Measurements from ENCODE around the gene CPSF6. TPM values are rescaled to one million over a fixed set of nuclear protein-coding genes. Genes with fewer than 3 reads are reported as not detected.

Gene CPSF6
- total RNA-seq, 1 donor from 2014 or later, result 35.6 TPM

GRCh38 chr12:69266036-69266635 lies 26.8 kb downstream of the CPSF6 start:
- no peak for DNase-seq (ENCODE audit: low read depth)
- H3K27me3 ChIP-seq (ENCODE audit: control insufficient read depth, insufficient read depth, low read length), result no peaks in the 10 kb centered on the region
- TF ChIP-seq CTCF (IDR thresholded peaks at IDR 0.05; ENCODE audit: insufficient read depth, low read length, poor library complexity, severe bottlenecking), result no peak
- no peaks in the 10 kb centered on the region for H3K36me3 ChIP-seq (ENCODE audit: control insufficient read depth, insufficient read depth, low read length)
- no peak overlapping the region for H3K4me3 ChIP-seq (ENCODE audit: low read depth, low read length)

- TF ChIP-seq CTCF (IDR thresholded peaks at IDR 0.05; ENCODE audit: insufficient read depth, low read length, poor library complexity, severe bottlenecking), result no peak
- Histone ChIP-seq H3K27me3 (ENCODE audit: control insufficient read depth, insufficient read depth, low read length) (no peaks in the 10 kb centered on the region), H3K4me3 (ENCODE audit: low read depth, low read length) (no peak overlapping the region), H3K36me3 (ENCODE audit: control insufficient read depth, insufficient read depth, low read length) (no peaks in the 10 kb centered on the region)
- DNase-seq (ENCODE audit: low read depth), result no peak
Measured at GRCh38 chr12:69269736-69270135, 30.4 kb downstream of the CPSF6 start.

GRCh38 chr12:69272511-69272910 lies 33.1 kb downstream of the CPSF6 start:
- DNase-seq (ENCODE audit: low read depth), result no peak
- Histone ChIP-seq H3K36me3 (ENCODE audit: control insufficient read depth, insufficient read depth, low read length) (no peaks in the 10 kb centered on the region), H3K4me3 (ENCODE audit: low read depth, low read length) (no peak overlapping the region), H3K27me3 (ENCODE audit: control insufficient read depth, insufficient read depth, low read length) (no peaks in the 10 kb centered on the region)
- no peak for TF ChIP-seq CTCF (IDR thresholded peaks at IDR 0.05; ENCODE audit: insufficient read depth, low read length, poor library complexity, severe bottlenecking)

- H3K36me3 ChIP-seq (ENCODE audit: control insufficient read depth, insufficient read depth, low read length), result no peaks in the 10 kb centered on the region
- no peak overlapping the region for H3K4me3 ChIP-seq (ENCODE audit: low read depth, low read length)
- H3K27me3 ChIP-seq (ENCODE audit: control insufficient read depth, insufficient read depth, low read length), result no peaks in the 10 kb centered on the region
- no peak for DNase-seq (ENCODE audit: low read depth)
- no peak for TF ChIP-seq CTCF (IDR thresholded peaks at IDR 0.05; ENCODE audit: insufficient read depth, low read length, poor library complexity, severe bottlenecking)
Measured at GRCh38 chr12:69274861-69275260, 35.5 kb downstream of the CPSF6 start.

- Histone ChIP-seq H3K27me3 (ENCODE audit: control insufficient read depth, insufficient read depth, low read length) (no peaks in the 10 kb centered on the region), H3K4me3 (ENCODE audit: low read depth, low read length) (no peak overlapping the region), H3K36me3 (ENCODE audit: control insufficient read depth, insufficient read depth, low read length) (no peaks in the 10 kb centered on the region)
- no peak for DNase-seq (ENCODE audit: low read depth)
- no peak for TF ChIP-seq CTCF (IDR thresholded peaks at IDR 0.05; ENCODE audit: insufficient read depth, low read length, poor library complexity, severe bottlenecking)
Measured at GRCh38 chr12:69275471-69275891, 36.1 kb downstream of the CPSF6 start.

Data from kidney epithelial cell (primary cell).